Activated T-cell treated with anti-CD3 and anti-CD28 coated beads, Interleukin-2, amount 50 U/mL, for 1 hour (primary cell): ENCODE data around the gene URI1.
"Not testable (repeated sequence)": the region's sequence is repeated elsewhere in the genome, so short reads cannot be mapped to it uniquely, and the experiment has no call there.

Source experiments
- DNase-seq: peaks from one replicate; pipeline ENCODE4 v3.0.0-alpha.2; 2020

Gene URI1

GRCh38 chr19:29942404-29943261, 594 bp downstream of the URI1 start:
- DNase-seq, result peak; percentile 76

GRCh38 chr19:29943615-29944014, 1.6 kb downstream of the URI1 start:
- DNase-seq, result no peak

GRCh38 chr19:29944390-29945012, 2.5 kb downstream of the URI1 start:
- DNase-seq, result no peak

DNA sequence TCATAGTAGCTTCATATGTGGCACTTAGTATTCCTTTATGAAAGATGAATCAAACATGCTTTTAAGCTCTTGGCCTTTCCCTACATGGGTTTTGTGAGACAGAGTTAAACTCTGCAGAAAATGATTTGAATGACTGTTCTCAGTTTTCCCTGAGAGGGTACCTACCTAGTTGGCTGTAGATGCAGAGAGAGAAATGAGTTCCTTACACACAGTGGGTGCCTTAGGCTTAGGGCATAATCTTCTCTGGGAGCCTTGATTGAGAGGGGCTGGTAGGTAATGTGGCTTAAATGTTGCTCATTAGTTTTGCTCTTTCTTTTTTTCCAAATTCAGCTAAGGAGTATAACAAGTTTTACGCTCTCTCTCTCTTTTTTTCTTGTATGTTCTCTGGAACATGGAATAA, 3.0 kb downstream of the URI1 start:
- no peak for DNase-seq

DNA sequence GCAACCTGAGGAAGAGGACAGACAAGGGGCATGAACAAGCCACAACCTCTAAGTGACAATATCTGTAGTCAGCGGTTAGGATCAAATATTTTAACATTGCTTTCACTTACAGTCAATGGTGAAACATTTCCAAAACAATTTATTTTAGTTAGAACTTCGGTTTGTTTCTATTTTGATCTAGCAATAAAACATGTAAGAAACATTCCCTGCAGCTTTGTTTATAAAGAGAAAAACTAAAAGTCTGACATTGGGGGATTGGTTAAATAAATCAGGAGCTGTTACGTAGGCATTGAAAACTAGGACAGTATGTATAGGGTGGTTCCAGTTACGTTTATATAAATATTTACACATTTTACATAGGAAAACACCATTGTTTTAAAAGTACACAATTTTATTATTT, 3.4 kb downstream of the URI1 start:
- no peak for DNase-seq

GRCh38 chr19:29946645-29947044, 4.6 kb downstream of the URI1 start:
- DNase-seq, result no peak

DNA sequence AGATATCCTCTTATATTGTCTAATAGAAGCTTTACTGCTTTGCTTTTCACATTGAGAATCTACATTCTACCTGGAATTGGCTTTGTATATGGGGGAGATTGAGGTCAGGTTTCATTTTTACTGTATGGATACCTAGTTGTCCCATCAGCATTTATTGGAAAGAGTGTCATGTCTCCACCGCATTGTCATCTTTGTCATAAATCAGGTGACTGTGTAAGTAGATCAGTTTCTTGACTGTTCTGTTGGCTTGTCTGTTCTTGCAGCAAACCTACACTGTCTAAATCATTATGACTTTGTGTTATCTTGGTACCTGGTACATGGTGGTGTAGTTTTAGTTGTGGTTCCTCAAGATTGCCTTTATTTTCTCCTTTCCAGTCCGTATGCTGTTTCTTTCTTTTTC, 5.8 kb downstream of the URI1 start:
- no peak for DNase-seq

DNA sequence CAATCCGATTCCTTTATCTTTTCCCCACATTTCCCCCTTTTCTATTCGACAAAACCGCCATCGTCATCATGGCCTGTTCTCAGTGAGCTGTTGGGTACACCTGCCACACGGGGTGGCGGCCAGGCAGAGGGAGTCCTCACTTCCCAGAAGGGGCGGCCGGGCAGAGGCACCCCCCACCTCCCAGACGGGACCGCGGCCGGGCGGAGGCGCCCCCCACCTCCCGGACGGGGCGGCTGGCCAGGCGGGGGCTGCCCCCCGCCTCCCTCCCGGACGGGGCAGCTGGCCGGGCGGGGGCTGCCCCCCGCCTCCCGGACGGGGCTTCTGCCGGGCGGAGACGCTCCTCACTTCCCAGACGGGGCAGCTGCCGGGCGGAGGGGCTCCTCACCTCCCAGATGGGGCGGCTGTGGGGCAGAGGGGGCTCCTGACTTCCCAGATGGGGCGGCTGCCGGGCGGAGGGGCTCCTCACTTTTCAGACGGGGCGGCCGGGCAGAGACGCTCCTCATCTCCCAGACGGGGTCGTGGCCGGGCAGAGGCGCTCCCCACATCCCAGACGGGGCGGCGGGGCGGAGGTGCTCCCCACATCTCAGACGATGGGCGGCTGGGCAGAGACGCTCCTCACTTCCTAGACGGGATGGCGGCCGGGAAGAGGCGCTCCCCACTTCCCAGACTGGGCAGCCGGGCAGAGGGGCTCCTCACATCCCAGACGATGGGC, 6.9 kb downstream of the URI1 start:
- not testable (repeated sequence) for DNase-seq

DNA sequence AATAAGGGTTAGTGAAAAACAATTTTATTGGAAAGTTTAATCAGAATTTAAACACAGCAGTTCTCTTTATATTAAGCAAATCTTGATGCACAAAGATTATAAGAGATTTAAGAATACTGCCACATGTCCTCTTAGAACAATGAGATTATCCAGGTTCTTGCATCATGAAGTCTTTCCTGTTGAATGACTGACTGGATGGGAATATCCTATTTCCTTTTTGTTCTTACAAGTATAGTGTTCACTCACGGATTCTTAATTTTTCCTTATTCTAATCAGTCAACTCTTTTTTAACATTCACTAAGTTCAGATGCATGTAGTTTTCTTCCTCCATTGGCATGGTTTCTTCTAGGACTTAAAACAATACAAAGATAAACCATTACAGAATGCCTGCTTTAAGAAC, 10.1 kb downstream of the URI1 start:
- no peak for DNase-seq

DNA sequence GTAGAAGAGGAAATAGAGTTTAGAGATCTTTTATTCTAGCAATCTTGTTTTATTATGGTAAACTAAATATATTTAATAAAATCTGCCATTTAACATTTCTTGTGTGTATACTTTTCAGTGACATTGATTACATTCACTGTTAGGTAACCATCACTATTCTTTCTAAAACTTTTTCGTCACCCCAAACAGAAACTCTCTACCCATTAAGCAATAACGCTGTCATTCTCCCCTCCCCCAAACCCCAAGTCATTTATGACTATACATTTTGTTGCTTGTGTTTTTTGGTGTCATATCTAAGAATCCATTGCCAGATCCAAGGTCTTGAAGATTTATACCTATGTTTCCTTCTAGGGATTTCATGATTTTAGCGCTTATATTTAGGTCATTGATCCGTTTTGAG, 10.6 kb downstream of the URI1 start:
- no peak for DNase-seq

- DNase-seq, result no peak
These were observed 11.6 kb downstream of the URI1 start for GRCh38 chr19:29953352-29954247.

DNA sequence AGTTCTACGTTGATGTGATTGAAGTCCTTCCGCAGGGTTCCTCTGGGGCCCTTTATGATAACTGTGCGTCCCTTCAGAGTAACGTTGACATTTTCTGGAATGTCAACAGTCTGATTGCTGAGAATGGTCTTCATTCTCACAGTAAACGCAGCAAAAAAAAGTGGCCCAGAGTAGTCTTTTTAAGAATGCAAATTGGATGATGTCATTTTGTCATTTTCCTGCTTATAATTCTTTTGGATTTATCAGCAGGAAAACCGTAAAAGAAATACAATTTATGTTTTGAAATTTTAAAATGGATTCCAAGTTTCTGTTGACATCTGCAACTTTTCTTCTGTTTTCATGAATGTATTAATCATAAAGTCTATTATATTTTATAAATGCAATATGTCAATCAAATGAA, 14.8 kb downstream of the URI1 start:
- no peak for DNase-seq

DNA sequence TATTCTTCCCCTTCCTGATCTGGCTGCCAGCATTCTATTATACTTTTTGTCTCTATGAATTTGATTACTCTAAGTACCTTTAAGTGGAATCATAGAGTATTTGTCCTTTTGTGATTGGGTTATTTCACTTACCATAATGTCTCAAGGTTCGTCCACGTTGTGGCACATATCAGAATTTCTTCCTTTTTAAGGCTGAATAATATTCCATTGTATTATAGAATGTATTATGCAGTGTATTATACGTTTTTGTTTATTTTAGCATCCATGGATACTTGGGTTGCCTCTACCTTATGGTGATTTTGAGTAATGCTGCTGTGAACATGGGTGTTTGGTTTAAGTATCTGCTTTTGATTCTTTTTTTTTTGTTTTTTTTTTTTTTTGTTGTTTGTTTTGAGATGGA, 19.3 kb downstream of the URI1 start:
- no peak for DNase-seq

GRCh38 chr19:29962793-29963192, 20.8 kb downstream of the URI1 start:
- DNase-seq, result no peak

- DNase-seq, result no peak
These were observed 21.5 kb downstream of the URI1 start for GRCh38 chr19:29963576-29963975.

DNA sequence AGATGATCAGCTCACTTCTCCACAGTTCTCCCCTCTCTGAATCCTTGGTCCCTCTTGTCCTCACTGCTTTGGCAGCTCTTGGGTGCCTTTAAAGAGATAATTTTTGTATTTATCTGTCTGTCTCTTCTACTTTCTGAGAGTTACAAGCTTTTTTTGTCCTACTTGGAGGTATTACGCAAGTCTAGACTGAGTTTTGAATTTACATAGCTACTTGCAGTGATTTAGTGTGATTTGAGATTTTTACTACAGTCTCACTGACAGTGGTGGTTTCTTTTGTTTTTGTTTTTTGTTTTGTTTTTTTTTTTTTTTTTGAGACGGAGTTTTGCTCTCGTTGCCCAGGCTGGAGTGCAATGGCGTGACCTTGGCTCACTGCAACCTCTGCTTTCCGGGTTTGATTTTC, 22.1 kb downstream of the URI1 start:
- no peak for DNase-seq

GRCh38 chr19:29965492-29965891, 23.5 kb downstream of the URI1 start:
- DNase-seq, result no peak

GRCh38 chr19:29966142-29966541, 24.1 kb downstream of the URI1 start:
- not testable (repeated sequence) for DNase-seq

GRCh38 chr19:29966588-29967249, 24.7 kb downstream of the URI1 start:
- DNase-seq, result no peak

DNA sequence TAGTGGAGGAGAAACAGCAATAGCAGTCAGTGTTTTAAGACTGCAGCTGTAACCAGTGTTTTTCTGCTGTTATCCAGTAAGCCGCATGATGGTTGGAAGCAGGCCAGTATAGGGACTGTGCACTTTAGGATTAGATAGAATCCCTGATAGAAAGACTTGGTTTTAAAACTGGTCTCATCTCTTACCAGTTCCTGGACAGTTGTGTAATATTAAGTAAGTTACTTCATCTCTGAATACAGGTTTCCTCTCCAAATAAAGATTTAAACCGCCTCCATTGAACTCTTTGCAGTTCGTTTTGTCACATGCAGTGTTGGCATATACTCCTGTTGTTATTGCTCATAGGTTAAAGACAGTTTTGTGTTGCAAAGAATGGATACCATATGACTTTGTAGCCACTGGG, 25.6 kb downstream of the URI1 start:
- no peak for DNase-seq

DNA sequence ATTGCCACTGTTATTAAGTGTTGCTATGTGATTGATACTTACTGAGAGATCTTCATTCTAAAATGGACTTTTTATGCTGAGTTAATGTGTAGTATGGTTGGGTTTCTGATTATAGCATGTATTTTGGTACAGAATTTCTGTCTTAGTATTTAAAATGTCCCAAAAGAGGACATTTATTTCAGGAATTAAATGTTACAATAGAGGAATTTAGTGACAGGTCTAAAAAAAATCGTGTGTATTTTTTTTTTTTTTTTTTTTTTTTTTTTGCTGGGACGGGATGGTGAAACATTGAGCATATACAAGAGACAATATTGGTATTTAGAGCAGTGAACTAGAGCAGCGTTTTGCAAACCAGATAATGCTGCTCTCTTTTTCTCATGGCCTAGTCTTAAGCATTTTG, 27.9 kb downstream of the URI1 start:
- no peak for DNase-seq

DNA sequence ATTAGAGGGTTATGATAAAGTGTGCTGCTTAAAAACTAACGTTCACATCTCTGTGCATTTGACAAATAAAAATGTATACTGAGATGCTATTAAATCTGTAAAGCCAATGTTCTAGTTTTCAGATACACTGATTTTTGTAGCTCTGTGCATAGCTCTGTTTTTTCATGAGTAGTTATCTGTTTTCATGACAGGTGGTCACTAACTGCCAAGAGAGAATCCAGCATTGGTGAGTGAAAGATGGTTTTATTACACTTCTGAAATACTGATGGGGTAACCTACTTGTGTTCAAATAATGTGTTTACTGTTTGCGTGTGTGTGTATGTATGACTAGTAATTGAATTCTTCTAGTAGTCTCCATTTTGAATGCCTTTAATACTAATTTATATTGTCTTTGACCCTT, 29.0 kb downstream of the URI1 start:
- DNase-seq, result no peak
